Muscle layer of colon (tissue), 2 donors: Measurements from ENCODE around the gene NT5C.
"Not testable (repeated sequence)": the region's sequence is repeated elsewhere in the genome, so short reads cannot be mapped to it uniquely, and the experiment has no call there.

Experiments
- H3K27ac ChIP-seq: one replicate; pipeline ENCODE4 v1.7.0; 2013; ENCODE audit warnings: low read depth, mild to moderate bottlenecking, low read length, moderate library complexity
- H3K27me3 ChIP-seq, 2 donors: one replicate each; pipeline ENCODE4 v1.7.0; 2013; ENCODE audit warnings: low read length in 2 of 2, mild to moderate bottlenecking in 2 of 2; ENCODE audit not compliant: insufficient read depth in 2 of 2, control insufficient read depth in 1 of 2
- H3K36me3 ChIP-seq: one replicate; pipeline ENCODE4 v1.7.0; 2013; ENCODE audit warnings: mild to moderate bottlenecking, low read length; ENCODE audit not compliant: insufficient read depth
- H3K4me1 ChIP-seq: one replicate; pipeline ENCODE4 v1.7.0; 2013; ENCODE audit warnings: mild to moderate bottlenecking, low read length; ENCODE audit not compliant: insufficient read depth
- H3K4me3 ChIP-seq, 2 donors: one replicate each; pipeline ENCODE4 v1.7.0; 2013; ENCODE audit warnings: low read length in 2 of 2, low read depth in 1 of 2, mild to moderate bottlenecking in 1 of 2, moderate library complexity in 1 of 2
- H3K9ac ChIP-seq: one replicate; pipeline ENCODE4 v1.7.0; 2013; ENCODE audit warnings: low read length
- H3K9me3 ChIP-seq: one replicate; pipeline ENCODE4 v1.7.0; 2013; ENCODE audit warnings: mild to moderate bottlenecking, low read length
- donor health status: abdominal sarcoma.
- donor health status: Adenocarcinoma of cecum.

NT5C gene

DNA sequence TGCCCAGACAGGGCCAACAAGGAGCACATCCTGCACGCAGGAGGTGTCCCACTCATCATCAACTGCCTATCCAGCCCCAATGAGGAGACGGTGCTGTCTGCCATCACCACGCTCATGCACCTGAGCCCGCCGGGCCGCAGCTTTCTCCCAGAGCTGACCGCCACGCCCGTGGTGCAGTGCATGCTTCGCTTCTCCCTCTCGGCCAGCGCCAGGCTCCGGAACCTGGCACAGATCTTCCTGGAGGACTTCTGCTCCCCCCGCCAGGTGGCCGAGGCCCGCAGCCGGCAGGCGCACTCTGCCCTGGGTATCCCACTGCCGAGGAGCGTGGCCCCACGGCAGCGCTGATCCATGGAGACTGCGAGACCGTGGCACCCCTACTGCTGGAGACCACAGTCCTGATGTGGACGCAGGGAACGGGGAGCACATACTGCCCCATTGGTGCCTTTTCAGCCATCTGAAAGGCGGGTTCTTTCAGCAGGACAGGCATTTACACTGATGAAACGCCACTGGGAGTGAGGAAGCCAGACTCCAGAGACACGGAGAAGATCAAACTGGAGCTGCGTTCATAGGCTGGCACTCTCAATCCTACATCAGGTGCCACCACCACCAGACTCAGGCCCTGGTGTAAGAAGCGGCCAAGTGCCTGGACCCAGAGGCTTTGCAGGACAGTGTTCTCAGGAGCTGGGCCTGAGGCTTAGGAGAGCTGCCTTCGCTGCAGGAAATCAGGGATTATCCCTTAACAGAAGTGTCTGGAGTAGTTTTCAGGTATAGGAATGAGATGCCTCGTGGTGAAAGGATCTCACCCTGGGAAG is 2.6 kb downstream of the NT5C start:
- H3K4me3 ChIP-seq: no peak overlapping the region
- no peaks in the 10 kb centered on the region for H3K9me3 ChIP-seq
- H3K27me3 ChIP-seq: no peaks in the 10 kb centered on the region
- peaks cover 8% of the 10 kb centered on the region for H3K4me1 ChIP-seq
- H3K9ac ChIP-seq: no peak overlapping the region
- H3K27ac ChIP-seq: no peak overlapping the region
- H3K36me3 ChIP-seq: no peaks in the 10 kb centered on the region

DNA sequence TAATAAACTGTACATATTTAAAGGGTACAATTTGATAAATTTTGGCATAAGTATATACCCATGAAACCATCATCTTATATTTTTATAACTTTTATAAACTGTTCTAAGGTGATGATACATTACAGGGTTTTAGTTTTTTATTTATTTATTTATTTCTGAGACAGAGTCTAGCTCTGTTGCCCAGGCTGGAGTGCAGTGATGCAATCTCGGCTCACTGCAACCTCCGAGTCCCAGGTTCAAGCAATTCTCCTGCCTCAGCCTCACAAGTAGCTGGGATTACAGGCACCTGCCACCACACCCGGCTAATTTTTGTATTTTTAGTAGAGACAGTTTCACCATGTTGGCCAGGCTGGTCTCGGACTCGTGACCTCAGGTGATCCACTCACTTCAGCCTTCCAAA is 3.6 kb downstream of the NT5C start:
- H3K27me3 ChIP-seq, H3K4me3 ChIP-seq, H3K9ac ChIP-seq, H3K4me1 ChIP-seq, H3K9me3 ChIP-seq, H3K36me3 ChIP-seq, H3K27ac ChIP-seq: not testable (repeated sequence)

DNA sequence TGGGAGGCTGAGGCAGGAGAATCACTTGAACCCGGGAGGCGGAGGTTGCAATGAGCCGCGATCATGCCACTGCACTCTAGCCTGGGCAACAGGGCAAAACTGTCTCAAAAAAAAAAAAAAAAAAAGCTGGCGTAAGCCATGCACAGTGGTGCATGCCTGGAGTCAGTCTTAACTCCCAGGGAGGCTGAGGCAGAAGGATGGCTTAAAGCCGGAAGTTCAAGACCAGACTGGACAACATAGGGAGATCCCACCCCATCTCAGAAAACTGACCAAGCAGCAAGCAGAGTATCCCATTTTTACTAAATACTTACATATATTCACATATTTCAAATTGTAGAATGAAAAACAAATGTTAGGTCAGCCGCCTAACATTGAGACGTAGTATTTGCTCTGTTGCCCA is 4.6 kb downstream of the NT5C start:
- no peak overlapping the region for H3K9ac ChIP-seq
- no peaks in the 10 kb centered on the region for H3K36me3 ChIP-seq
- no peaks in the 10 kb centered on the region for H3K27me3 ChIP-seq
- H3K4me1 ChIP-seq: peaks cover 8% of the 10 kb centered on the region
- no peak overlapping the region for H3K4me3 ChIP-seq
- H3K27ac ChIP-seq: no peak overlapping the region
- no peaks in the 10 kb centered on the region for H3K9me3 ChIP-seq

DNA sequence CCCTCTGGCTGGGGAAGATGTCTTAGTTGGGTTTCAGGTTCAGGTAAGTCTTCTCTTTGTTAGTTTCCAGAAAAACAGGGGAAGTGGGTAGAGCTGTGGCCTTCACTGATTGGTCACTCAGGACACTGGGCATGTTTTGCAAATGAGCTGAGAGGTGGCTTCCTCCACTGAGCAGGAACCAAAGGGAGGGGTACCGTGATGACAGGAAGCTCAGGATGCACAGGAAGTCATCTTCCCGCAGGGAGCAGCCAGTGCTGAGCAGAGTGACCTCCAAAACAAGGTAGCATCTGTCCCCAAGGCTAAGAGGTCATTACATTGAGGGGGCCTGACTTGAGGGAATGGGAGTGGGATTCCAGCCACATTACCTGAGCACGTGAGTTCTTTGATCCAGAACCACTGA is 5.6 kb downstream of the NT5C start:
- Histone ChIP-seq H3K27me3 (no peaks in the 10 kb centered on the region), H3K9me3 (no peaks in the 10 kb centered on the region), H3K4me1 (peaks cover 8% of the 10 kb centered on the region), H3K4me3 (no peak overlapping the region), H3K9ac (no peak overlapping the region), H3K36me3 (no peaks in the 10 kb centered on the region), H3K27ac (no peak overlapping the region)

DNA sequence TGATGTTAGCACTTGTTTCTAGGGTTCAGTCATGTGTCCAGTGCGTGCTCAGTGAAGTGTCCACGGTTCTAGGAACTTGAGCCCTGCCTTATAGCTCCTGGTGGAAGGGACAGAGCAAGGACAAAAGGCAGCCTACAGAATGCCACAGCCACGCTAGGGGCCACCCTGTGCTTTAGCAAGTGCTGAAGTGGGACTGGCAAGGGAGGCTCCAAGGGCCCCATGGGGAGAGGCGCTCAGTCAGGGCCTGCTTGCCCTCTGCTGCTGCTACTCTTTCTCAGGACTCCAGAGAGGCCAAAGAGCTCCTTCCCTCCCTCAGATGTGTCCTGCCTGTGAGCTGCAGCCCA is 6.8 kb downstream of the NT5C start:
- no peak overlapping the region for H3K4me3 ChIP-seq
- no peaks in the 10 kb centered on the region for H3K4me1 ChIP-seq
- no peak overlapping the region for H3K9ac ChIP-seq
- no peaks in the 10 kb centered on the region for H3K36me3 ChIP-seq
- no peaks in the 10 kb centered on the region for H3K9me3 ChIP-seq
- H3K27me3 ChIP-seq: no peaks in the 10 kb centered on the region
- no peak overlapping the region for H3K27ac ChIP-seq

DNA sequence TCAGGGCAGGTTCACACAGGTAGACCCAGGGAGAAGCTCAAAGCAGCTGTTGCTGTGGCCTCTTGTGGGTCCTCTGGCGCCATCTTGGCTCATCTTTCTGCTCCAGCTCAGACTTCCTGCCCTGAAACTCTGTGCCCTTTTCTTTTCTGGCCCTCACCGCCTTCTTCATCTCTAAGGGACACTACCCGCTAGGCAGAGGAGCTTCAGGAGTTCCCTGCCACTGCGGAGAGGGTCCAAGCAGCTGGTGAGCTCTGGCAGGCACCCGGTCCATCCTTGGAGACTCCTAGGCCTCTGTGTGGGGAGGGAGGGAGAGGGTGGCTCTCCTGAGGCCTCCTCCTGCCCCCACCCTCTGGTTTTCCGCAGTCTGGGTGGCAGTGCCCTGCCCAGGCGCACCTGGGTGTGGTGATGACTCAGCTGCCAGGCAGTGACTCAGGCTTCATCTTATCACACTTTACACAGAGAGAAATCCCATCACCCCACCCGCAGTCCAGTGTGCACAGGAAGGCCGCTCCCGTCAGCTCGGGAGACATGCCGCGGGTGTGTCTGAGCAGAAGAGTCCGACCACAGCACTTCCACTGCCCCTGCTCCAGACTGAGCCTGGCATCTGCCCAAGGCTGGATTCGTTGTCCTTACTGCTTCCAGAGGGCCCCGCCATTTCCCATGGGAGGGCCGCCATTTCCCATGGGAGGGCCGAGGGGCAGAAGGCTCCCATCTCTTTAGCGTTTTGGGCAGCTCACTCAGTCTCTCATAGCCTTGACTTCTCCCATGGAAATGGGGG is 7.3 kb downstream of the NT5C start:
- H3K9ac ChIP-seq: no peak overlapping the region
- H3K4me3 ChIP-seq: no peak overlapping the region
- H3K27me3 ChIP-seq: no peaks in the 10 kb centered on the region
- no peaks in the 10 kb centered on the region for H3K36me3 ChIP-seq
- no peaks in the 10 kb centered on the region for H3K9me3 ChIP-seq
- H3K27ac ChIP-seq: no peak overlapping the region
- H3K4me1 ChIP-seq: no peaks in the 10 kb centered on the region

DNA sequence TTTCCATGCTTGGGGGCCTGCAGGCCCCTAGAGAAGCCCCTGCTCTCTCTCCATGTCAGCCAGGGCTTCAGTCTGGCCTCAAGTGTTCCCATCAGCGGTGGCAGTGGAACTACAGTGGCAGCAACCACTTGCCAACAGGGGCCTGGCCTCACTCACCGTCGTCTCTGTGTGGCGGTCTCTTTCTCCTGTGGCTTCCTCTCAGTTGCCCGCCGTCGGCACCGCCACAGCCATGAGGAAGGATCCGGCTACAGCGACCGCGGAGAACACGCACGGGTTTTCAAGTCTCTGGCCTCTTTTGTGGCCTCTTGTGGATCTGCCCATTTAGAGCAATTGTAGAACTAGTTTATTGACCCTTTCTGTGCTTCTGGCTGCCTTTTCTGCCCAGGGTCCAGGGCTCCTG is 13.2 kb downstream of the NT5C start:
- H3K27ac ChIP-seq: no peak overlapping the region
- no peaks in the 10 kb centered on the region for H3K36me3 ChIP-seq
- H3K9ac ChIP-seq: no peak overlapping the region
- peaks cover 9% of the 10 kb centered on the region for H3K4me1 ChIP-seq
- no peaks in the 10 kb centered on the region for H3K9me3 ChIP-seq
- H3K4me3 ChIP-seq: no peak overlapping the region
- H3K27me3 ChIP-seq: no peaks in the 10 kb centered on the region

DNA sequence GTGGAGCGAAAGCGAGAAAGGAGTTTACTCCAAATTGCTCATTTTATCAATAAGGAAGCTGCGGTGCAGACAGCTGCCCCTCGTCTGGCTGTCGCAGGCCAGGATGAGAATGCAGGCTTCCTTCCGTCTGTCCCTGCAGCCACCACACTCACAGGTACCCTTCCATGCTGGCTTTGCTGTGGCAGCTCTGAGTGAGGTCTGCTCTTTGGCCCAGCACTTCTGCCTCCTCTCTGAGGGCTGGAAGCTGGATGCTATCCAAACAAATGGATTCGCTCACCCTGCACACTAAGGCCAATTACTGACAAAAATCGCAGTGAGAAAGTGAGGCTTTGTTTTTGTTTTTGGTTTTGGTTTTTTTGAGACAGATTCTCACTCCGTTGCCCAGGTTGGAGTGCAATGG is 14.8 kb downstream of the NT5C start:
- no peak overlapping the region for H3K27ac ChIP-seq
- H3K4me3 ChIP-seq: no peak overlapping the region
- no peaks in the 10 kb centered on the region for H3K27me3 ChIP-seq
- no peak overlapping the region for H3K9ac ChIP-seq
- H3K4me1 ChIP-seq: peaks cover 9% of the 10 kb centered on the region
- no peaks in the 10 kb centered on the region for H3K9me3 ChIP-seq
- H3K36me3 ChIP-seq: no peaks in the 10 kb centered on the region

DNA sequence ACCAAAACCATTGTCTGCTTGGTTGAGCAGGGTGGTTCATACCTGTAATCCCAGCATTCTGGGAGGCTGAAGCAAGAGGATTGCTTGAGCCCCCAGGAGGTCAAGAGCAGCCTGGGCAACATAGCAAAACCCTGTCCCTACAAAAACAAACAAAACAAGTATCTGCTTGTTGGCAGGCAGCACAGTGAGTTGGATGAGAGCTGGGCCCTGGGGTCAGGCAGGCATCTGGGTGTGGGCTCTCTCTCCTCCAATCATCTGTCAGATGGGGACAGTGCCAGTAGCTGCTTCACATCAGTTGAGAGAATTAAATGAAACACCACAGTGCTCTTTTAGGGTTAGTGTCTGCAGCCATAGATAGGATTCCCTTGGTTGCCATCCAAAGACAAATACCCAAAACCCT is 16.0 kb downstream of the NT5C start:
- Histone ChIP-seq H3K4me1 (peaks cover 9% of the 10 kb centered on the region), H3K36me3 (no peaks in the 10 kb centered on the region), H3K4me3 (no peak overlapping the region), H3K9me3 (no peaks in the 10 kb centered on the region), H3K27ac (no peak overlapping the region), H3K9ac (no peak overlapping the region), H3K27me3 (no peaks in the 10 kb centered on the region)

DNA sequence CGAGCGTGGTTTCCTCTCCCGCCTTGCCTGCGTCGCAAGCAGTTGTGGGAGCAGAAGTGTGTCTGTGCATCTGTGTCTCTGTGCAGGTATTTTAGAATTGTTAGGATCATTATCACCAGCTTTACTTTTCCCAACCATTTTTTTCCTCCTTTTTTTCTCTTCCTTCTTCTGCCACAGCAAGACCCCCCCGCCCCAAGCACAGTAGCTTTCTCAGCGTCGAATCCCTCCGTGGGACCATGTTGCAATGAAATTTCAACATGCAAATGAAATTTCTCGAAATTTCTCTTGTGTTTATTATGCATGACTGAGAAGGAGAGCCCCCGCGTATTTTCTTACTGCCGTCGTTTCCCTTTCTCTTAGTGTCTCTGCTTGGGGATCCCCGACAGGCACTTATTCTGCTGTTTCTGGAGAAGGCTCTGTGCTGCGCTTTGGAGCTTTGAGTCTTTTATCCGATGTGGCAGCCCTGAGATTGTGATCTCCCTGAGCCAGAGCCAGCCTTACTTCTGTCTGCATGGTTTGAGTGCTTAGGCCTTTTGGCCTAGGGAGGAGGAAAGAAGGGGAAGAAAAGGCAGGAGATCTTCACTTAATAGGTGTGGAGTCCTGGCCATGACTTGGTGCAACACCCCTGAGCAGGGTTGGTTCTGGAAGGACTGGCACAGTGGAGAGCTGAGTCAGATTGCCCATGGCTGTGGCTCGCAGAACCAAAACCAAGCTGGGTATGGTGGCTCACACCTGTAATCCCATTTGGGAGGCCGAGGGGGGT is 16.8 kb downstream of the NT5C start:
- Histone ChIP-seq H3K4me1 (peaks cover 9% of the 10 kb centered on the region), H3K9me3 (no peaks in the 10 kb centered on the region)

DNA sequence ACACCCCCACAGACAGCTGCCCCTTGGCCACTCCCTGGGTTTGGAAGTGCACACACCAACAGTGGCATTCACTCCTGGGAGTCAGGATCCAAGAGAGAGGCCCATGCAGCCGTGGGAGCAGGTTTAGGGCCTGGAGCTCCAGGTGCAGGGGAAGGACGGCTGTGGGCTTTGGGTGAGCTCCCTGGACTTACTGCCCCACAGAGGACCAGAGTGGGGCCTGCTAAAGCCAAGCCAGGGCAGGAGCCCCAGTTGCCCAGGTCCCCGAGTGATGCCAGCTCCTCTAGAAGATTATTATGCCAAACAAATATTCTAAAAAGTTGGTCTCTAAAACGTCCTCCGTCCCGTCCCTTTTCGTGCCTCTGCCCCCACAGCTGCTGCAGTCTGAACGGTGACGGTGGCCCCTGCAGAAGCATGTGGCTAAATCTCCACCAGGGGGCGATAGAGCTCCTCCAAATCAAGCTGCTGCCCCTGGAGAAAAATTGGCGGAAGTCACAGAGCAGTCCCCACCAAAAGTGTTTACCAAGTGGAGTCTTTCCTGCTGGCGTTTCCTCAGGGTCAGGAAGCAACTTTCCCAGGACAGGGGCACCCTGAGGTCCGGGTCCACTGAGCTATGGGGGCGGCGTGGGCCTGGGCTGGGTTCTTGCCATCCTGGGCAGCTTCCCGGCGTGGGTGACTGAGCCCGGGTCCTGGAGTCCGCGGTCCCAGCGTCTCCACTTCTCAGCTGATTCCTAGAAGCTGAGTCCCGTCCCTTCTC is 17.6 kb downstream of the NT5C start:
- H3K9ac ChIP-seq: peak overlapping the region; percentile 40
- H3K4me1 ChIP-seq: peaks cover 14% of the 10 kb centered on the region
- no peaks in the 10 kb centered on the region for H3K27me3 ChIP-seq
- H3K27ac ChIP-seq: peak overlapping the region; percentile 81
- no peaks in the 10 kb centered on the region for H3K9me3 ChIP-seq
- H3K4me3 ChIP-seq: peak overlapping the region; percentile 42 to 71
- H3K36me3 ChIP-seq: no peaks in the 10 kb centered on the region

More for the DNA sequence above, 16.8 kb downstream of the NT5C start:
- Histone ChIP-seq H3K27me3 (no peaks in the 10 kb centered on the region), H3K4me3 (peak overlapping the region; percentile 42 to 71), H3K27ac (peak overlapping the region; percentile 81), H3K9ac (peak overlapping the region; percentile 40), H3K36me3 (no peaks in the 10 kb centered on the region)
